ENCODE data around the gene MYO18A. TPM values are rescaled to one million over a fixed set of nuclear protein-coding genes. Genes with fewer than 3 reads are reported as not detected.
A peak's percentile ranks its signal among the peaks of the same experiment; 100 is the strongest.

Gene MYO18A
- total RNA-seq, 3 donors from 2014 or later (not counting 1 experiment from before 2014, with no cell fraction given): 110 to 117 (median 115) TPM

DNA sequence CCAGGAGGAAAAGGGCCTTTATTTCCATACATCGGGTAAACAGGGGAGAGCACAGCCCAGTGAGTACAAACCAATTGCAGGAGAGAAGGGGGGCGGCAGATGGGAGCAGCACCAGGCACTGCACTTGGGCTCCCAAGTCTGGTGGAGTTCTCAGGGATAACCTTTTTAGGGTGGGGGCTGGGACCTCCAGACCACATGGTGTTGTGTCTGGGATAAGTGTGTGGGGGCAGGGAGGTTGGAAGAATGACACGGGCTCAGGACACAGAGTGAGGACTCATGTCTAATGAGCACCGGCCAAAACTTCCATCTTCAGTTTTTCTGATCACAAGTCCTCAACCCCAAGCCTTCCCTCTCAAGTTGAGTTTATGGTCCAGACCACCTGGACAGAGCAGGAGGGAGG, 106.7 kb downstream of the MYO18A start:
- no peaks in the 10 kb centered on the region for H3K9me3 Mint-ChIP-seq
- WGBS (ENCODE audit: insufficient coverage): 88% methylated on average over 4 of the region's 4 CpGs

DNA sequence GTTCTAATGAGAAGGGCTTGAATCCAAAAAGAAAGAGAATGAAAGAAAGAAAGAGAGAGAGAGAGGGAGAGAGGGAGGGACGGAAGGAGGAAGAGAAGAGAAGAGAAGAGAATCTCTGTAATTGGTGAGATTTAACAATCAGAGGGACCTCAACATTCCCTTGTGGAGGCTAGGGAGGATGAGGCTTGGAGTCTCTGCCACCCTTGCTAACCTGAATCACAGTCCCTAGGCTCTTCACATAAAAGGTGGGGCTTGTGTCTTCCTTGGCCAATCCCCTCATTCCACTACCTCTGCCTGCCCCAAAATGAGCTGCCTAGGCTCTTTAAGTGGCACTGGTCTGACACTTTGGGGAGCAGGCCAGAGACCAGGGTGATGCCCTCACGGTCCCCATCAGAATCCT, 107.2 kb downstream of the MYO18A start:
- Mint-ChIP-seq H3K9me3 (no peaks in the 10 kb centered on the region), H3K36me3 (no peaks in the 10 kb centered on the region), H3K27ac (peak overlapping the region; percentile 1 to 55), H3K4me1 (peaks cover 37 to 45% of the 10 kb centered on the region in 2 donors), H3K27me3 (ENCODE audit: low read depth in 2 of 2) (no peaks in the 10 kb centered on the region), H3K4me3 (peak overlapping the region; percentile 19)
- Histone ChIP-seq H3K9me3 (ENCODE audit: control insufficient read depth, insufficient read depth, low read length) (no peaks in the 10 kb centered on the region), H3K36me3 (ENCODE audit: control insufficient read depth, insufficient read depth, low read length) (no peaks in the 10 kb centered on the region), H3K27me3 (ENCODE audit: control insufficient read depth, insufficient read depth, low read length) (no peaks in the 10 kb centered on the region), H3K27ac (ENCODE audit: low read length) (no peak overlapping the region), H3K4me1 (ENCODE audit: control insufficient read depth, insufficient read depth, low read length) (peaks cover 17% of the 10 kb centered on the region), H3K4me3 (ENCODE audit: low read length) (no peak overlapping the region)
- DNase-seq: no peak
- TF ChIP-seq, protein P1, sequence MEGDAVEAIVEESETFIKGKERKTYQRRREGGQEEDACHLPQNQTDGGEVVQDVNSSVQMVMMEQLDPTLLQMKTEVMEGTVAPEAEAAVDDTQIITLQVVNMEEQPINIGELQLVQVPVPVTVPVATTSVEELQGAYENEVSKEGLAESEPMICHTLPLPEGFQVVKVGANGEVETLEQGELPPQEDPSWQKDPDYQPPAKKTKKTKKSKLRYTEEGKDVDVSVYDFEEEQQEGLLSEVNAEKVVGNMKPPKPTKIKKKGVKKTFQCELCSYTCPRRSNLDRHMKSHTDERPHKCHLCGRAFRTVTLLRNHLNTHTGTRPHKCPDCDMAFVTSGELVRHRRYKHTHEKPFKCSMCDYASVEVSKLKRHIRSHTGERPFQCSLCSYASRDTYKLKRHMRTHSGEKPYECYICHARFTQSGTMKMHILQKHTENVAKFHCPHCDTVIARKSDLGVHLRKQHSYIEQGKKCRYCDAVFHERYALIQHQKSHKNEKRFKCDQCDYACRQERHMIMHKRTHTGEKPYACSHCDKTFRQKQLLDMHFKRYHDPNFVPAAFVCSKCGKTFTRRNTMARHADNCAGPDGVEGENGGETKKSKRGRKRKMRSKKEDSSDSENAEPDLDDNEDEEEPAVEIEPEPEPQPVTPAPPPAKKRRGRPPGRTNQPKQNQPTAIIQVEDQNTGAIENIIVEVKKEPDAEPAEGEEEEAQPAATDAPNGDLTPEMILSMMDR (IDR thresholded peaks at IDR 0.05): no peak
- intact Hi-C loops (cut with micrococcal nuclease): no loop called here
- no peak for ATAC-seq
- WGBS (ENCODE audit: insufficient coverage): 95% methylated on average over 2 of the region's 2 CpGs

More for the DNA sequence above, 106.7 kb downstream of the MYO18A start:
- H3K27me3 ChIP-seq (ENCODE audit: control insufficient read depth, insufficient read depth, low read length): no peaks in the 10 kb centered on the region
- intact Hi-C loops (cut with micrococcal nuclease): no loop called here
- H3K27ac ChIP-seq (ENCODE audit: low read length): no peak overlapping the region
- H3K4me3 Mint-ChIP-seq: peak overlapping the region; percentile 19
- H3K36me3 ChIP-seq (ENCODE audit: control insufficient read depth, insufficient read depth, low read length): no peaks in the 10 kb centered on the region
- no peaks in the 10 kb centered on the region for H3K36me3 Mint-ChIP-seq
- H3K4me1 ChIP-seq (ENCODE audit: control insufficient read depth, insufficient read depth, low read length): peaks cover 17% of the 10 kb centered on the region
- no peak overlapping the region for H3K4me3 ChIP-seq (ENCODE audit: low read length)
- DNase-seq: no peak
- H3K4me1 Mint-ChIP-seq: peaks cover 37 to 45% of the 10 kb centered on the region in 2 donors
- H3K9me3 ChIP-seq (ENCODE audit: control insufficient read depth, insufficient read depth, low read length): no peaks in the 10 kb centered on the region
- TF ChIP-seq, protein P1 (IDR thresholded peaks at IDR 0.05): no peak
- peak overlapping the region in 1 of 2 donors; percentile 1 for H3K27ac Mint-ChIP-seq
- no peaks in the 10 kb centered on the region for H3K27me3 Mint-ChIP-seq (ENCODE audit: low read depth in 2 of 2)
- no peak for ATAC-seq

DNA sequence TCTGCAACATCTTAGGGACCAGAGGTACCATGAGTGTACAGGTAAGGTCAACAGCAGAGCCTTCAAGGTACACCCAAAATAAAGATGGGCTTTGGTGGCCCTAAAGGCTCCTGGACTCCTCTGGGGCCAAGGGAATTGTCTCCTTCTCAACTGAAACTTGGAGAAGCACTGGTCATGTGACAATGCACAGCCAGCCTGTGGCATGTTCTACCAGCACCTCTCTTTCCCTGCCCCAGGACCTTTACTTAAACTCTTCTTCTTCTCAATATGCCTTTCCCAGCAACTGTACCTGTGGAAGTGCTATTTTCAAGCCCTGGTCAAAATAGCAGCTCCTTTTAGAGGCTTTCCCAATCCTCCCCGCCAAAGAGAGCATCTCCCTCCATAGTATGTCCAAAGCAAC, 108.9 kb downstream of the MYO18A start:
- intact Hi-C loops (cut with micrococcal nuclease): no loop called here
- no peak overlapping the region for H3K4me3 Mint-ChIP-seq
- no peaks in the 10 kb centered on the region for H3K9me3 Mint-ChIP-seq

More for the DNA sequence above, 108.9 kb downstream of the MYO18A start:
- ATAC-seq: no peak
- Histone ChIP-seq H3K27me3 (ENCODE audit: control insufficient read depth, insufficient read depth, low read length) (no peaks in the 10 kb centered on the region), H3K4me1 (ENCODE audit: control insufficient read depth, insufficient read depth, low read length) (peaks cover 17% of the 10 kb centered on the region), H3K27ac (ENCODE audit: low read length) (no peak overlapping the region), H3K9me3 (ENCODE audit: control insufficient read depth, insufficient read depth, low read length) (no peaks in the 10 kb centered on the region), H3K36me3 (ENCODE audit: control insufficient read depth, insufficient read depth, low read length) (no peaks in the 10 kb centered on the region), H3K4me3 (ENCODE audit: low read length) (no peak overlapping the region)
- Mint-ChIP-seq H3K27ac (no peak overlapping the region), H3K27me3 (ENCODE audit: low read depth in 2 of 2) (no peaks in the 10 kb centered on the region), H3K36me3 (no peaks in the 10 kb centered on the region), H3K4me1 (peaks cover 37 to 45% of the 10 kb centered on the region in 2 donors)
- TF ChIP-seq, protein P1 (IDR thresholded peaks at IDR 0.05): no peak
- 100% methylated on average over 1 of the region's 1 CpG for WGBS (ENCODE audit: insufficient coverage)
- DNase-seq: no peak

All from natural killer cell (primary cell).